ENCODE results near the gene CCDC157. TPM values are rescaled to one million over a fixed set of nuclear protein-coding genes. Genes with fewer than 3 reads are reported as not detected.

CCDC157 gene
- total RNA-seq, 2 donors from 2014 or later: 3.1 to 10.5 TPM

DNA sequence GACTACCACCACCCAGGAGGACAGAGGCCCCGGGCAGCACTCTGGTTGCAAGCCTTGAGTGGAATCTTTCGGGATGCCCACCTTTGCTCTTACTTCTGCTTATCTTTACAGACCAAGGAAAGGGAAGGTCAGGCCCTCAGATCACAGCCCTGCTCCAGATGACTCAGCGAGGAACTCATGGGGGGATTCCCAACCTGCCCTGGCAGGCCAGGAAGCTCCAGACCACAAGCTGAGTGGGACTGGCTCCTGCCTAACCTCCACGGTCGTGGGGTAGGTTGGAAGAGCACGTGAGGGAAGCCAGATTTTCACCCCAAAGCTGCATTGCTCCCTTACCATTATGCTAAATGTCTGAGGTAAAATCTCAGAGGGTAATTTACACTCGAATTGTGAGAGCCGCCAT, 41.9 kb upstream of the CCDC157 start:
- 78 to 81% methylated on average over 8 of the region's 8 CpGs for WGBS, 2 donors
- no peak for TF ChIP-seq CTCF (IDR thresholded peaks at IDR 0.05)
- no peak for TF ChIP-seq POLR2A (IDR thresholded peaks at IDR 0.05)
- Histone ChIP-seq H3K9me3 (no peaks in the 10 kb centered on the region), H3K27ac (peak overlapping the region in 1 of 4 donors; percentile 31), H3K4me1 (peaks cover 57% of the 10 kb centered on the region), H3K4me3 (no peak overlapping the region), H3K27me3 (no peaks in the 10 kb centered on the region), H3K36me3 (replicated peaks in 1 of 2; ENCODE audit: insufficient read depth in 1 of 2, low read depth in 2 of 2) (no peaks in the 10 kb centered on the region)
- intact Hi-C loops (cut with DNase I): no loop called here
- ATAC-seq (no peak), DNase-seq (no peak)

DNA sequence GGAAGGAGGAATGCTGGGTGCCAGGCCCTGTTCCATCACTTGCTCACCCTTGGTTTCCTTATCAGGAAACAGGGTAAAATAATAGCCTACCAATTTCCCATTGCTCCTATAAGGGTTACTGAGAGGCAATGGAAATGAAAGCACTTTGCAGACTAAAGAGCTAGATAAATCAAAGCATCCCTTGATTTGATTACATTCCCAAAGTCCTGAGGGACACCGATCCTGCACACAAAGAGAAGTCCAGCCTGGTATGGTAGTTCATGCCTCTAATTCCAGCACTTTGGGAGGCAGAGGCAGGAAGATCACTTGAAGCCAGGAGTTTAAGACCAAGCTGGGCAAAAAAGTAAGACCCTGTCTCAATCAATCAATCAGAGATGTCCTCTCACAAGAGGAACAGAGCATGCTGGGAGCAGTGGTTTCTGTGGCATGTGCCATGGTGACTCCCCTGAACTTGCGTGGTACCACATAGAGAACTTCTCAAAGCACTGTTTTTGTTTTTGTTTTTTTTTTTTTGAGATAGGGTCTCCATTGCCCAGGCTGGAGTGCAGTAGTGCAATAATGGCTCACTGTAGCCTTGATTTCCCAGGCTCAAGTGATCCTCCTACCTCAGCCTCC, 40.7 kb upstream of the CCDC157 start:
- Histone ChIP-seq H3K27ac (no peak overlapping the region), H3K4me1 (peaks cover 53% of the 10 kb centered on the region), H3K27me3 (no peaks in the 10 kb centered on the region), H3K9me3 (no peaks in the 10 kb centered on the region), H3K4me3 (no peak overlapping the region), H3K36me3 (replicated peaks in 1 of 2; ENCODE audit: insufficient read depth in 1 of 2, low read depth in 2 of 2) (no peaks in the 10 kb centered on the region)
- TF ChIP-seq POLR2A (IDR thresholded peaks at IDR 0.05) (no peak), CTCF (IDR thresholded peaks at IDR 0.05) (no peak)
- intact Hi-C loops (cut with DNase I): no loop called here
- ATAC-seq: no peak
- DNase-seq: no peak
- WGBS, 2 donors: 91 to 96% methylated on average over 2 of the region's 2 CpGs

DNA sequence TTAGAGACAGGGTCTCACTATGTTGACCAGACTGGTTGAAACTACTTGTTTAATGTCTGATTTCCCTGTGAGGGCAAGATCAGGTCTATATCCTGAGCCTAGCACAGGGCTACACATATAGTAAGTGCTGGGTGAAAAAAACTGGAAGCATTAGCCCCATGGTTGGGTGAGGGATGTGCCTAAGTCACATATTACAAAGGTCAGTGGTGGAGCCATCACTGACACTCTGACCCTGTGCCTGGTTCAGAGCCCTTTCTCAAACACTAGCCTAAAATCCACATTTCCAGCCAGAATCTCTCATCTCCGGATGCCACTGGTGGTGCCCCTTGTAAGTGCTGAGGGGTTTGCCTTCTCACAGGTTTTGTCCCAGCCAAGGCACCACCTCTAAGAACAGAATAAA, 39.0 kb upstream of the CCDC157 start:
- ATAC-seq: no peak
- intact Hi-C loops (cut with DNase I): no loop called here
- H3K27ac ChIP-seq: peak overlapping the region in 1 of 4 donors; percentile 45

DNA sequence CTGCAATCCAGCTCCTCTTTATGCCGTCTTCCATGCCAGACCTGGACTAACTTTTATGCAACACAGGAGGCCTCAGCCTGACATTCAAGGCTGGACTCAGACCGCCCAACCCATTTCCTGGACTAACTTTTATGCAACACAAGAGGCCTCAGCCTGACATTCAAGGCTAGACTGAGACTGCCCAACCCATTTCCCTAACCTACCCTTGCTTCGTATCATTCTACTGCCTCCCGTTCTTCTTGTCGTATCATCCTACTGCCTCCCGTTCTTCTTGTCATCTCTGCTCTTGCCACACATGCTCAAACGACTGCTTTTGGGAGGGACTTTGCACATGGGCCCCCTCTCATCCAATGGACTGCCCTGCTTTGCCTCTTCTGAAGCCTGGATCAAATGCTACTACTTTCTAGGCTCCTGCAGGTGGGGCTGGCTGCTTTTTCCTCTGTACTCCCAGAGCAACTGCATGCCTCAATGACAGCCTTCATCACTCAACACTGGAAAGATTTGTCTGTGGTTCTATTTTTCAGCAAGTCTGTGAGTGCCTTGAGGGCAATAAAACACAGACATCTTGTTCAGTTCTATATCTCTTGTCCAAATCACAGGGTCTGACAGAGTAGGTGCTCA, 37.9 kb upstream of the CCDC157 start:
- no peaks in the 10 kb centered on the region for H3K9me3 ChIP-seq
- TF ChIP-seq POLR2A (IDR thresholded peaks at IDR 0.05): no peak
- TF ChIP-seq CTCF (IDR thresholded peaks at IDR 0.05): no peak
- 76 to 89% methylated on average over 7 of the region's 7 CpGs for WGBS, 2 donors
- no peak overlapping the region for H3K27ac ChIP-seq
- H3K4me1 ChIP-seq: peaks cover 44% of the 10 kb centered on the region
- H3K27me3 ChIP-seq: no peaks in the 10 kb centered on the region
- H3K4me3 ChIP-seq: no peak overlapping the region
- no peak for DNase-seq
- no peak for ATAC-seq
- no peaks in the 10 kb centered on the region for H3K36me3 ChIP-seq (replicated peaks in 1 of 2; ENCODE audit: insufficient read depth in 1 of 2, low read depth in 2 of 2)
- intact Hi-C loops (cut with DNase I): no loop called here

More for the DNA sequence above, 39.0 kb upstream of the CCDC157 start:
- no peak for DNase-seq
- Histone ChIP-seq H3K4me1 (peaks cover 42% of the 10 kb centered on the region), H3K27me3 (no peaks in the 10 kb centered on the region), H3K36me3 (replicated peaks in 1 of 2; ENCODE audit: insufficient read depth in 1 of 2, low read depth in 2 of 2) (no peaks in the 10 kb centered on the region), H3K4me3 (no peak overlapping the region), H3K9me3 (no peaks in the 10 kb centered on the region)
- TF ChIP-seq CTCF (IDR thresholded peaks at IDR 0.05) (no peak), POLR2A (IDR thresholded peaks at IDR 0.05) (no peak)
- WGBS, 2 donors: 100% methylated on average over 1 of the region's 1 CpG
